Brain microvascular endothelial cell (primary cell): ENCODE data around the gene RFC3.

Experiments
- DNase-seq: peaks from one replicate; pipeline ENCODE4 v3.0.0-alpha.2; 2020
- H3K27ac ChIP-seq: fragments of 250-450 bp; sonication (Bioruptor Pico); 2 replicates; pipeline ENCODE4 v1.5.1; 2020; ENCODE audit warnings: mild to moderate bottlenecking, moderate library complexity
- H3K27me3 ChIP-seq: fragments of 250-450 bp; sonication (Bioruptor Pico); replicated peaks from 2 replicates; pipeline ENCODE4 v1.5.1; 2020; ENCODE audit warnings: mild to moderate bottlenecking
- H3K36me3 ChIP-seq: fragments of 250-450 bp; sonication (Bioruptor Pico); replicated peaks from 2 replicates; pipeline ENCODE4 v1.5.1; 2020; ENCODE audit warnings: mild to moderate bottlenecking
- H3K4me3 ChIP-seq: 2 replicates; pipeline ENCODE4 v1.5.1; 2011; ENCODE audit warnings: low read depth, mild to moderate bottlenecking, control low read depth, low read length, moderate library complexity
- in situ Hi-C: cut with HindIII; loops from 2 replicates; pipeline ENCODE4 v1.10.0; 2017; ENCODE audit warnings: low sequenced_read_pairs, low pct_ligation_motif_present
- TF ChIP-seq, protein P1 (sequence below): IDR thresholded peaks from 2 replicates; pipeline ENCODE4 v1.5.1; 2011; ENCODE audit warnings: low read depth, mild to moderate bottlenecking, moderate library complexity, low read length, control low read depth, inconsistent platforms; ENCODE audit errors: missing control alignments

Gene RFC3

DNA sequence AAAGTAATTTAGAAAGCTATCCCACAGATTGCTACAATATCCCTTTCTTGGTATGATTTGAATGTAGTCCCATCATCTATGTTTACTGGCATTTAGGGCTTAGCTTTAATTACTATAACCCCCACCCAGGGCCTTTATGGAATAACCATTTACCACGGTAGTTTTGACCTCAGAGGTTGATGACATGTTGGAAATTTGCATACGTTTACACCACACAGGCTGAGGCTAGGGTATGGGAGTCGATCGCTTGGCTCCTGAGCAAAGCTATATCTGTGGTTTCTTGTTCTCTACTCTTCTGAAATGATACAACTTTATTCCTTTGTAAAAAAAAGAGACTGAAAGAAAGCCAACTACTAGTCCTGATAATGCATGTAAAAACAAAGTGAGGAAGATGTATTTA is 28.2 kb upstream of the RFC3 start:
- no peak overlapping the region for H3K27ac ChIP-seq
- TF ChIP-seq, protein P1, sequence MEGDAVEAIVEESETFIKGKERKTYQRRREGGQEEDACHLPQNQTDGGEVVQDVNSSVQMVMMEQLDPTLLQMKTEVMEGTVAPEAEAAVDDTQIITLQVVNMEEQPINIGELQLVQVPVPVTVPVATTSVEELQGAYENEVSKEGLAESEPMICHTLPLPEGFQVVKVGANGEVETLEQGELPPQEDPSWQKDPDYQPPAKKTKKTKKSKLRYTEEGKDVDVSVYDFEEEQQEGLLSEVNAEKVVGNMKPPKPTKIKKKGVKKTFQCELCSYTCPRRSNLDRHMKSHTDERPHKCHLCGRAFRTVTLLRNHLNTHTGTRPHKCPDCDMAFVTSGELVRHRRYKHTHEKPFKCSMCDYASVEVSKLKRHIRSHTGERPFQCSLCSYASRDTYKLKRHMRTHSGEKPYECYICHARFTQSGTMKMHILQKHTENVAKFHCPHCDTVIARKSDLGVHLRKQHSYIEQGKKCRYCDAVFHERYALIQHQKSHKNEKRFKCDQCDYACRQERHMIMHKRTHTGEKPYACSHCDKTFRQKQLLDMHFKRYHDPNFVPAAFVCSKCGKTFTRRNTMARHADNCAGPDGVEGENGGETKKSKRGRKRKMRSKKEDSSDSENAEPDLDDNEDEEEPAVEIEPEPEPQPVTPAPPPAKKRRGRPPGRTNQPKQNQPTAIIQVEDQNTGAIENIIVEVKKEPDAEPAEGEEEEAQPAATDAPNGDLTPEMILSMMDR: no peak
- H3K36me3 ChIP-seq: no peaks in the 10 kb centered on the region
- H3K4me3 ChIP-seq: no peak overlapping the region
- in situ Hi-C loops: no loop called here
- H3K27me3 ChIP-seq: no peaks in the 10 kb centered on the region
- no peak for DNase-seq

DNA sequence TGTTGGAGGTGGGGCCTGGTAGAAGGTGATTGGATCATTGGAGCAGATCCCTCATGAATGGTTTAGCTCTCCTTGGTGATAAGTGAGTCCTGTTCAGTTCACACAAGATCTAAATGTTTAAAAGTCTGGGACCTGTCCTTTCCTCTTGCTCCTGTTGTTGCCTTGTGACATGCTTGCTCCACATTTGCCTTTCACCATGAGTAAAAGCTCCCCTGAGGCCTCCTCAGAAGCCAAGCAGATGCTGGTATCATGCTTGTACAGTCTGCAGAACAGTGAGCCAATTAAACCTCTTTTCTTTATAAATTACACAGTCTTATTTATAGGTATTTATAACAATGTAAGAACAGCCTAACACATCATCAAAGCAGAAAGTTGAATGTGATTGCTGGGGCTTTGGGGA is 24.2 kb upstream of the RFC3 start:
- Histone ChIP-seq H3K27me3 (no peaks in the 10 kb centered on the region), H3K36me3 (no peaks in the 10 kb centered on the region), H3K4me3 (no peak overlapping the region), H3K27ac (no peak overlapping the region)
- TF ChIP-seq, protein P1: no peak
- in situ Hi-C loops: no loop called here
- DNase-seq: no peak

DNA sequence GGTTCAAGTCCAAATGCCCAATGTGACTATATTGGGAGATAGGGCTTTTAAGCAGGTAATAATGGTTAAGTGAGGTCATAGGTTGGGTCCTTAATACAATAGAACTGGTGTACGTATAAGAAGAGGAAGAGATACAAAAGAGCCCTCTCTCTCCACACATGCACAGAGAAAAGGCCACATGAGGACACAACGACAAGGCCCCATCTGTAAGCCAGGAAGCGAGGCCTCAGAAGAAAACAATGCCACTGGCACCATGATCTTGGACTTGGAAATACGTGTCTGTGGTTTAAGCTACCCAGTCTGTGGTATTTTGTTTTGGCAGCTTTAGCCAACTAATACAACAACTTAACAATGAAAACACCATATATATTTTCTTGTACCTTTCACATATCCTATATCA is 23.4 kb upstream of the RFC3 start:
- Histone ChIP-seq H3K27ac (no peak overlapping the region), H3K36me3 (no peaks in the 10 kb centered on the region), H3K4me3 (no peak overlapping the region), H3K27me3 (no peaks in the 10 kb centered on the region)
- TF ChIP-seq, protein P1: no peak
- DNase-seq: no peak
- in situ Hi-C loops: no loop called here

DNA sequence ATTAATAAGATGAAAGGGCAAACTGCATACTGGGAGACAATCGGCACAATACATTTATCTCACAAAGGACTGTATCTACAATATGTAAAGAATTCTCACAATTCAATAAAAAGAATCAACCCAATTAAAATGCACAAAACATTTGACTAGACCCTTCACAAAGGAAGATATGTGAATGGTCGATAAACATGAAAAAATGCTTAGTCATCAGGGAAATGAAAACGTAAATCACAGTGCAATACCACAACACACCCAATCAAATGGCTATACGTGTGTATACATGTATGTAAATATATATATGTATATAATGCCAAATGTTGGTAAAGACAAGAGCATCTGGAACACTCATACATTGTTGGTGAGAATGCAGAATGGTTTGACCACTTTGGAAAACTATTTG is 21.9 kb upstream of the RFC3 start:
- in situ Hi-C loops: no loop called here
- no peak for DNase-seq
- TF ChIP-seq, protein P1: no peak
- Histone ChIP-seq H3K36me3 (no peaks in the 10 kb centered on the region), H3K27ac (no peak overlapping the region), H3K4me3 (no peak overlapping the region), H3K27me3 (no peaks in the 10 kb centered on the region)

DNA sequence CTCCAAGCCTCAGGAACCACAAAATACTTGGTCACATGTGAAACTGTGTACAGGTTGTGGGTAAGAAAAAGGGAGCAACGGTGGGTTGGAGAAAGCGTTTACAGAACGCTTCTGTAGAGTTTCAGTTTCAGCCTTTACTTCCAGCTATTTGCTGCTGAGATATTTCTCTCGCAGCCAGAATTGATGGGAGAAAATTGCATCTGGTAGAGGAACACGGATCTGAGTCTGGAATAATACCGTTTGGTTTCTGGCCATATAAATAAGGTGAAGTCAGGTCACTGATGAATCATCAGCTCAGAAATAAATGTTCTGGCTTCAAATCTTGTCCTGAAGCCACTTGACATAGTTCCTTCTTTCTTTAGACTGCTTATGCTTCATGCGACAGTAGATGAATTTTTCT is 20.3 kb upstream of the RFC3 start:
- DNase-seq: no peak
- no peak overlapping the region for H3K27ac ChIP-seq
- TF ChIP-seq, protein P1: no peak
- no peaks in the 10 kb centered on the region for H3K36me3 ChIP-seq
- no peaks in the 10 kb centered on the region for H3K27me3 ChIP-seq
- in situ Hi-C loops: no loop called here
- no peak overlapping the region for H3K4me3 ChIP-seq

DNA sequence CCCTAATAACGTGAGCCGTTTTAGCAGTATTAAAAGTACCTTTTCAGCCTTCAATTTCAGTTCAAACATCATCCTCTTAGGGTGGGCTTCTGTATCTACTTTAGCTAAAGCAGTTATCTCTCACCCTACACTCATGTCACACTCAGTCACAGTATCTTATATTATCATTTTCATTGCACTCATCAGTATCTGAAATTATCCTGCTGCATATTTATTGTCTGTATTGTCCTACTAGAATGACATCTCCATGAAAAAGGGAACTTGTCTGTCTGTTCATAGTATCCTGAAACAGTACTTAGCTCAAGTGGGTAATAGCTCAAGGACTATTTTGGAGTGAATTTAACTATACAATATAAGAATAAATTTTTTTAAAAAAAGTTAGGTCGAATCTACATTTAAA is 19.9 kb upstream of the RFC3 start:
- in situ Hi-C loops: no loop called here
- TF ChIP-seq, protein P1: no peak
- H3K27ac ChIP-seq: no peak overlapping the region
- H3K36me3 ChIP-seq: no peaks in the 10 kb centered on the region
- H3K27me3 ChIP-seq: no peaks in the 10 kb centered on the region
- no peak for DNase-seq
- no peak overlapping the region for H3K4me3 ChIP-seq
